H9 (cell line): ENCODE measurements around the gene SLC22A31. TPM values are rescaled to one million over a fixed set of nuclear protein-coding genes. Genes with fewer than 3 reads are reported as not detected.
A peak's percentile ranks its signal among the peaks of the same experiment; 100 is the strongest.

Experiments used
- DNase-seq: peaks from one replicate; pipeline ENCODE4 v3.0.0-alpha.2; 2017
- H2AFZ ChIP-seq: one replicate; pipeline ENCODE4 v1.6.1; 2013; ENCODE audit warnings: mild to moderate bottlenecking, low read length, control low read depth, moderate library complexity
- H2AK5ac ChIP-seq: 2 replicates; pipeline ENCODE4 v1.6.1; 2013; ENCODE audit warnings: low read length, control low read depth, mixed read lengths; ENCODE audit not compliant: insufficient read length
- H2BK120ac ChIP-seq: one replicate; pipeline ENCODE4 v1.6.1; 2013; ENCODE audit warnings: low read depth, mild to moderate bottlenecking, low read length, control low read depth, inconsistent platforms; ENCODE audit not compliant: poor library complexity, severe bottlenecking
- H2BK12ac ChIP-seq: 2 replicates; pipeline ENCODE4 v1.6.1; 2013; ENCODE audit warnings: low read length, control low read depth, mixed read lengths, low read depth; ENCODE audit not compliant: insufficient read length
- H2BK15ac ChIP-seq: 2 replicates; pipeline ENCODE4 v1.6.1; 2013; ENCODE audit warnings: low read depth, low read length, control low read depth
- H2BK20ac ChIP-seq: one replicate; pipeline ENCODE4 v1.6.1; 2013; ENCODE audit warnings: low read depth, mild to moderate bottlenecking, low read length, control low read depth, inconsistent platforms; ENCODE audit not compliant: poor library complexity, severe bottlenecking
- H2BK5ac ChIP-seq: 2 replicates; pipeline ENCODE4 v1.6.1; 2013; ENCODE audit warnings: low read length, control low read depth, mixed read lengths; ENCODE audit not compliant: insufficient read length
- H3K14ac ChIP-seq: 2 replicates; pipeline ENCODE4 v1.6.1; 2013; ENCODE audit warnings: low read length, control low read depth; ENCODE audit not compliant: insufficient read depth
- H3K18ac ChIP-seq: 2 replicates; pipeline ENCODE4 v1.6.1; 2013; ENCODE audit warnings: low read depth, mild to moderate bottlenecking, mixed read lengths, low read length, control low read depth; ENCODE audit not compliant: insufficient read length
- H3K23ac ChIP-seq: 2 replicates; pipeline ENCODE4 v1.6.1; 2013; ENCODE audit warnings: low read length, control low read depth, mixed read lengths, low read depth; ENCODE audit not compliant: insufficient read length
- H3K23me2 ChIP-seq: 2 replicates; pipeline ENCODE4 v1.6.1; 2013; ENCODE audit warnings: low read depth, mild to moderate bottlenecking, mixed read lengths, low read length, control low read depth; ENCODE audit not compliant: insufficient read length, poor library complexity, severe bottlenecking
- H3K27ac ChIP-seq: 2 replicates; pipeline ENCODE4 v1.5.1; 2013; ENCODE audit warnings: low read length, control low read depth, mixed read lengths, low read depth; ENCODE audit not compliant: insufficient read length
- H3K27me3 ChIP-seq: 2 replicates; pipeline ENCODE4 v1.6.1; 2013; ENCODE audit warnings: low read length, control low read depth, inconsistent platforms; ENCODE audit not compliant: insufficient read depth
- H3K4ac ChIP-seq: 2 replicates; pipeline ENCODE4 v1.6.1; 2013; ENCODE audit warnings: low read depth, mild to moderate bottlenecking, control low read depth, inconsistent platforms, low read length, moderate library complexity
- H3K4me1 ChIP-seq: 2 replicates; pipeline ENCODE4 v1.6.1; 2013; ENCODE audit warnings: low read length, control low read depth, inconsistent platforms; ENCODE audit not compliant: insufficient read depth
- H3K4me2 ChIP-seq: 2 replicates; pipeline ENCODE4 v1.6.1; 2013; ENCODE audit warnings: low read length, control low read depth, mixed read lengths; ENCODE audit not compliant: insufficient read length, insufficient read depth
- H3K56ac ChIP-seq: 2 replicates; pipeline ENCODE4 v1.6.1; 2013; ENCODE audit warnings: low read depth, mild to moderate bottlenecking, mixed read lengths, low read length, control low read depth; ENCODE audit not compliant: insufficient read length
- H3K79me1 ChIP-seq: 2 replicates; pipeline ENCODE4 v1.6.1; 2013; ENCODE audit warnings: low read depth, mild to moderate bottlenecking, moderate library complexity, low read length, control low read depth, inconsistent platforms; ENCODE audit not compliant: insufficient read depth, poor library complexity, severe bottlenecking
- H3K79me2 ChIP-seq: 2 replicates; pipeline ENCODE4 v1.6.1; 2013; ENCODE audit warnings: low read length, control low read depth, inconsistent platforms; ENCODE audit not compliant: insufficient read depth
- H3K9ac ChIP-seq: 2 replicates; pipeline ENCODE4 v1.6.1; 2013; ENCODE audit warnings: low read length, control low read depth, mixed read lengths; ENCODE audit not compliant: insufficient read length; ENCODE audit errors: extremely low read depth
- H3K9me3 ChIP-seq: one replicate; pipeline ENCODE4 v1.6.1; 2013; ENCODE audit warnings: low read depth, low read length, inconsistent platforms; ENCODE audit not compliant: control insufficient read depth
- H3T11ph ChIP-seq: one replicate; pipeline ENCODE4 v1.6.1; 2013; ENCODE audit warnings: mild to moderate bottlenecking, low read length, control low read depth, inconsistent platforms
- H4K20me1 ChIP-seq: one replicate; pipeline ENCODE4 v1.6.1; 2013; ENCODE audit not compliant: control insufficient read depth, insufficient read length, insufficient read depth
- H4K5ac ChIP-seq: 2 replicates; pipeline ENCODE4 v1.6.1; 2013; ENCODE audit warnings: low read depth, mild to moderate bottlenecking, mixed read lengths, low read length, control low read depth; ENCODE audit not compliant: insufficient read length
- H4K8ac ChIP-seq: replicated peaks from 2 replicates; pipeline ENCODE4 v1.6.1; 2013; ENCODE audit warnings: low read length, control low read depth, mixed read lengths, low read depth; ENCODE audit not compliant: insufficient read length
- H4K91ac ChIP-seq: 2 replicates; pipeline ENCODE4 v1.6.1; 2013; ENCODE audit warnings: low read depth, mild to moderate bottlenecking, moderate library complexity, mixed read lengths, low read length, control low read depth; ENCODE audit not compliant: insufficient read length
- H3K27ac Mint-ChIP-seq, 3 experiments: 2 replicates in 2 of 3; 3 replicates in 1 of 3; pipeline ENCODE4 v1.8.0; 2020 to 2021; ENCODE audit warnings: mixed read lengths in 3 of 3, mild to moderate bottlenecking in 1 of 3, moderate library complexity in 1 of 3
- H3K27me3 Mint-ChIP-seq: 2 replicates; pipeline ENCODE4 v1.8.0; 2021; ENCODE audit warnings: low read depth, mild to moderate bottlenecking, moderate library complexity, mixed read lengths
- H3K36me3 Mint-ChIP-seq, 3 experiments: 2 replicates in 2 of 3; 3 replicates in 1 of 3; pipeline ENCODE4 v1.8.0; 2020 to 2021; ENCODE audit warnings: low read depth in 3 of 3, mixed read lengths in 3 of 3; ENCODE audit not compliant: insufficient read depth in 1 of 3
- H3K4me1 Mint-ChIP-seq, 2 experiments: 2 replicates each; pipeline ENCODE4 v1.8.0; 2020; ENCODE audit warnings: mixed read lengths in 2 of 2
- H3K4me3 Mint-ChIP-seq, 2 experiments: 2 replicates in 1 of 2; 3 replicates in 1 of 2; pipeline ENCODE4 v1.8.0; 2020 to 2021; ENCODE audit warnings: mild to moderate bottlenecking in 2 of 2, mixed read lengths in 2 of 2, moderate library complexity in 1 of 2
- H3K9me3 Mint-ChIP-seq, 2 experiments: 2 replicates in 1 of 2; 3 replicates in 1 of 2; pipeline ENCODE4 v1.8.0; 2020; ENCODE audit warnings: mild to moderate bottlenecking in 2 of 2, mixed read lengths in 2 of 2, moderate library complexity in 1 of 2
- WGBS: extraction: QIAGEN DNeasy Blood & Tissue Kit; methylation state at CpG from one replicate; pipeline ENCODE4 v1.1.7; 2013; ENCODE audit warnings: missing lambda C conversion rate, low lambda C conversion rate, mixed read lengths; ENCODE audit not compliant: insufficient read length; ENCODE audit errors: extremely low coverage; 5-methylcytosine and 5-hydroxymethylcytosine counted together
- total RNA-seq: library from RNA; stranded (reverse); gene quantifications from 2 replicates; pipeline ENCODE4 v1.2.1, GENCODE V29; 2021
- TF ChIP-seq, protein P1 (sequence below): fragments of 200-600 bp; sonication (generic); conservative IDR thresholded peaks from 3 replicates; pipeline ENCODE4 v1.8.0; 2021; ENCODE audit warnings: antibody characterized with exemption, mild to moderate bottlenecking

The SLC22A31 gene
- total RNA-seq, 1 experiment from 2014 or later: 7.7 TPM

DNA sequence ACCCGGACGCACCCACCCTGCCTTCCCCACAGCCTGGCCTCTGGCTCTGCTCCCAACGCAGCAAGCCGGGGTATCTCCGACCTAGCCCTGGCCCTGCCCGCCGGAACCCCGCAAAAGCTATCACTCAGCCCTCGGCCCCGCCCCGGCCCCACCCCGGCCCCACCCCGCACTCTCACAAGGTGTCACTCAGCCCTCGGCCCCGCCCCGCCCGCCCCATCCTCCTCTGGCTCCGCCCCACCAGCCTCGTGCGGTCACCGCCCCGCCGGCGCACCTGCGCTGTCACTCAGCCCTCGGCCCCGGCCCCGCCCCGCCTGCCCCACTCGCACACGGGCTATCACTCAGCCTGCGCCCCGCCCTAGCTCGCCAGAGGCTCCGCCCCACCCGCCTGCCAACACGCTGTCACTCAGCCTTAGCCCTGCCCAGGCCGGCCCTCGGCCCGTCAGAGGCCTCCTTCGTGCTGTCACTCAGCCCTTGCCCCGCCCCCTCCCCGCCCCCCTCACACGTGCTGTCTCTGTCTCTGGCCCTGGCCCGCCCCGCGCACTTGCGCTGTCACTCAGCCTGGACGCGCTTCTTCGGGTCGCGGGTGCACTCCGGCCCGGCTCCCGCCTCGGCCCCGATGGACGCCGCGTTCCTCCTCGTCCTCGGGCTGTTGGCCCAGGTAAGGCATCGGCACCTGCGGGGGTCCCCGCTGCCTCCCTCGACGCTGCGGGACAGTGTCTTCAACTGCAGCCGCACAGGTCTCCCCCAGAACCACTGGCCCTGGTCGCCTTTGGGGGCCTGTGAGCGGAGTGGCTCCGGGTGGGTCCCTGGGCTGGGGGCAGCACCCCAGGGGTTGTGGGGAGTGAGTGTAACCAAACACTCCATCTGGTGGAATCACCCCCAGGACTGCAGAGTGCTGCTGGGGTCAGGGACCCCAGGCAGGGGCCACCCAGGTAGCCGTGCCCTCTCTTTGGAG lies 28.8 kb downstream of the SLC22A31 start, which contains the start of gene CDH15:
CDH15 (plus strand) TSS at position 533 of the 955 bp plus-strand sequence; CDS start at position 617, 84 bp downstream.
- Mint-ChIP-seq H3K4me3 (peak within 1 kb of the TSS; percentile 56 to 80), H3K9me3 (no peaks in the 10 kb centered on the region), H3K27me3 (peaks cover 21% of the 10 kb centered on the region), H3K36me3 (no peaks in the 10 kb centered on the region), H3K4me1 (peaks cover 12 to 28% of the 10 kb centered on the region in 2 experiments), H3K27ac (peak within 1 kb of the TSS in 1 of 3 experiments; percentile 31; a peak in 1 of 7 replicates)
- TF ChIP-seq, protein P1, sequence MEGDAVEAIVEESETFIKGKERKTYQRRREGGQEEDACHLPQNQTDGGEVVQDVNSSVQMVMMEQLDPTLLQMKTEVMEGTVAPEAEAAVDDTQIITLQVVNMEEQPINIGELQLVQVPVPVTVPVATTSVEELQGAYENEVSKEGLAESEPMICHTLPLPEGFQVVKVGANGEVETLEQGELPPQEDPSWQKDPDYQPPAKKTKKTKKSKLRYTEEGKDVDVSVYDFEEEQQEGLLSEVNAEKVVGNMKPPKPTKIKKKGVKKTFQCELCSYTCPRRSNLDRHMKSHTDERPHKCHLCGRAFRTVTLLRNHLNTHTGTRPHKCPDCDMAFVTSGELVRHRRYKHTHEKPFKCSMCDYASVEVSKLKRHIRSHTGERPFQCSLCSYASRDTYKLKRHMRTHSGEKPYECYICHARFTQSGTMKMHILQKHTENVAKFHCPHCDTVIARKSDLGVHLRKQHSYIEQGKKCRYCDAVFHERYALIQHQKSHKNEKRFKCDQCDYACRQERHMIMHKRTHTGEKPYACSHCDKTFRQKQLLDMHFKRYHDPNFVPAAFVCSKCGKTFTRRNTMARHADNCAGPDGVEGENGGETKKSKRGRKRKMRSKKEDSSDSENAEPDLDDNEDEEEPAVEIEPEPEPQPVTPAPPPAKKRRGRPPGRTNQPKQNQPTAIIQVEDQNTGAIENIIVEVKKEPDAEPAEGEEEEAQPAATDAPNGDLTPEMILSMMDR: no peak
- Histone ChIP-seq H2BK120ac (no peak within 1 kb of the TSS), H3K23ac (no peak within 1 kb of the TSS), H4K8ac (no peak within 1 kb of the TSS), H2AFZ (no peak within 1 kb of the TSS), H3K4me1 (no peaks in the 10 kb centered on the region), H3K56ac (no peak within 1 kb of the TSS), H2BK12ac (no peak within 1 kb of the TSS), H3K79me1 (no peaks in the 10 kb centered on the region), H3K9ac (no peak within 1 kb of the TSS), H3K4ac (no peak within 1 kb of the TSS), H3T11ph (no peak within 1 kb of the TSS), H3K9me3 (no peaks in the 10 kb centered on the region), H3K18ac (no peak within 1 kb of the TSS), H4K5ac (no peak within 1 kb of the TSS), H3K4me2 (peak within 1 kb of the TSS; percentile 45), H2AK5ac (no peak within 1 kb of the TSS), H2BK20ac (no peak within 1 kb of the TSS), H2BK15ac (no peak within 1 kb of the TSS), H3K27ac (no peak within 1 kb of the TSS), H3K14ac (no peak within 1 kb of the TSS; the same call in 1 of the 2 replicates), H2BK5ac (no peak within 1 kb of the TSS), H4K20me1 (no peaks in the 10 kb centered on the region), H3K79me2 (no peaks in the 10 kb centered on the region), H3K27me3 (no peaks in the 10 kb centered on the region), H4K91ac (no peak within 1 kb of the TSS), H3K23me2 (peaks cover 6% of the 10 kb centered on the region)
- no CpG with 5 or more reads among the region's 74 CpGs for WGBS
- peak; percentile 99 for DNase-seq
